A673 (cell line): ENCODE measurements around the gene LMO7. TPM values are rescaled to one million over a fixed set of nuclear protein-coding genes. Genes with fewer than 3 reads are reported as not detected.

Experiments used
- BruUV-seq: library from RNA; stranded (reverse); fragments of 400-500 nt; replicated peaks from 2 replicates; lab custom pipeline; 2021; lab: Mats Ljungman, UMichigan
- CTCF ChIA-PET: fragments of 300-600 bp; sonication (Branson Sonifier 250); formaldehyde crosslinking; loops from one replicate; lab custom pipeline; 2022; ENCODE audit warnings: antibody characterized with exemption; lab: Charles Lee
- POLR2A ChIA-PET: fragments of 300-600 bp; sonication (Branson Sonifier 250); formaldehyde crosslinking; loops from one replicate; lab custom pipeline; 2022; ENCODE audit warnings: antibody characterized with exemption; ENCODE audit not compliant: low non-redundant PET; lab: Charles Lee
- DNase-seq: peaks from one replicate; pipeline ENCODE4 v3.0.0-alpha.2; 2015; ENCODE audit warnings: low spot score
- H3K27ac ChIP-seq: fragments of 200-600 bp; sonication (generic); 2 replicates; pipeline ENCODE4 v1.5.1; 2016; ENCODE audit warnings: mixed run types, low read depth, mild to moderate bottlenecking, mixed read lengths, antibody characterized with exemption, low read length; ENCODE audit not compliant: poor library complexity, severe bottlenecking
- H3K27me3 ChIP-seq: fragments of 200-600 bp; sonication (generic); replicated peaks from 2 replicates; pipeline ENCODE4 v1.6.1; 2017; ENCODE audit warnings: mixed run types, low read depth, mild to moderate bottlenecking, mixed read lengths, antibody characterized with exemption, low read length; ENCODE audit not compliant: insufficient read depth, poor library complexity
- H3K36me3 ChIP-seq: fragments of 200-600 bp; sonication (generic); 2 replicates; pipeline ENCODE4 v1.6.1; 2016; ENCODE audit warnings: mixed run types, mild to moderate bottlenecking, mixed read lengths, antibody characterized with exemption, low read length; ENCODE audit not compliant: insufficient read depth, poor library complexity, severe bottlenecking
- H3K4me1 ChIP-seq: fragments of 200-600 bp; sonication (generic); 2 replicates; pipeline ENCODE4 v1.6.1; 2017; ENCODE audit warnings: mixed run types, mild to moderate bottlenecking, mixed read lengths, antibody characterized with exemption, low read length; ENCODE audit not compliant: insufficient read depth, poor library complexity, severe bottlenecking
- H3K4me3 ChIP-seq: fragments of 200-600 bp; sonication (generic); 2 replicates; pipeline ENCODE4 v1.5.1; 2016; ENCODE audit warnings: low read depth, mixed run types, mild to moderate bottlenecking, mixed read lengths, low read length; ENCODE audit not compliant: poor library complexity, severe bottlenecking
- H3K9me3 ChIP-seq: fragments of 200-600 bp; sonication (generic); 2 replicates; pipeline ENCODE4 v1.6.1; 2016; ENCODE audit warnings: mixed run types, low read depth, mild to moderate bottlenecking, mixed read lengths, antibody characterized with exemption, low read length; ENCODE audit not compliant: poor library complexity, severe bottlenecking
- CTCF ChIP-seq: fragments of 300-800, 200-600 bp; sonication (generic); conservative IDR thresholded peaks from 2 replicates; pipeline ENCODE4 v1.5.1; 2017; ENCODE audit warnings: low read depth, mild to moderate bottlenecking, antibody characterized with exemption, low read length, moderate library complexity, mixed read lengths
- EZH2 ChIP-seq: fragments of 200-600 bp; sonication (generic); IDR thresholded peaks from 2 replicates; pipeline ENCODE4 v1.6.1; 2017; ENCODE audit warnings: borderline replicate concordance, low read depth, mild to moderate bottlenecking, mixed read lengths, antibody characterized with exemption, low read length; ENCODE audit not compliant: poor library complexity, severe bottlenecking
- intact Hi-C: fragments of 100-400 bp; cut with micrococcal nuclease; formaldehyde crosslinking; loops from one replicate; pipeline ENCODE4 v1.10.0; 2022; ENCODE audit not compliant: unreplicated experiment
- total RNA-seq: library from RNA; stranded (reverse); gene quantifications from 2 replicates; pipeline ENCODE4 v1.2.3, GENCODE V29; 2021

LMO7 gene
- total RNA-seq, 1 experiment from 2014 or later = 20.3 TPM

GRCh38 chr13:75705908-75706307 lies 69.8 kb downstream of the LMO7 start:
- Histone ChIP-seq H3K27ac (no peak overlapping the region), H3K4me3 (no peak overlapping the region), H3K27me3 (no peaks in the 10 kb centered on the region), H3K9me3 (no peaks in the 10 kb centered on the region), H3K4me1 (no peaks in the 10 kb centered on the region), H3K36me3 (no peaks in the 10 kb centered on the region)
- DNase-seq = no peak
- TF ChIP-seq CTCF (no peak), EZH2 (no peak)
- ChIA-PET CTCF (no interaction called here), POLR2A (no interaction called here)
- intact Hi-C loops = no loop called here
- no TSS peak for BruUV-seq

- ChIA-PET CTCF (no interaction called here), POLR2A (no interaction called here)
- BruUV-seq = no TSS peak
Measured at GRCh38 chr13:75713852-75714251, 77.7 kb downstream of the LMO7 start.

GRCh38 chr13:75715601-75716523 lies 79.7 kb downstream of the LMO7 start:
- ChIA-PET POLR2A (no interaction called here), CTCF (no interaction called here)
- BruUV-seq = no TSS peak
- Histone ChIP-seq H3K27me3 (no peaks in the 10 kb centered on the region), H3K27ac (no peak overlapping the region), H3K4me1 (peaks cover 7% of the 10 kb centered on the region), H3K4me3 (no peak overlapping the region), H3K36me3 (no peaks in the 10 kb centered on the region), H3K9me3 (no peaks in the 10 kb centered on the region)
- TF ChIP-seq CTCF (no peak), EZH2 (no peak)
- no peak for DNase-seq
- intact Hi-C loops = no loop called here

More at GRCh38 chr13:75713852-75714251, 77.7 kb downstream of the LMO7 start:
- TF ChIP-seq EZH2 = no peak
- TF ChIP-seq CTCF = no peak
- intact Hi-C loops = no loop called here
- H3K9me3 ChIP-seq = no peaks in the 10 kb centered on the region
- peaks cover 7% of the 10 kb centered on the region for H3K4me1 ChIP-seq
- H3K27ac ChIP-seq = no peak overlapping the region
- no peak overlapping the region for H3K4me3 ChIP-seq
- no peaks in the 10 kb centered on the region for H3K36me3 ChIP-seq
- no peaks in the 10 kb centered on the region for H3K27me3 ChIP-seq
- no peak for DNase-seq
